ENCODE measurements around the gene MLPH. TPM values are rescaled to one million over a fixed set of nuclear protein-coding genes. Genes with fewer than 3 reads are reported as not detected.

MLPH gene
- polyA plus RNA-seq, 1 of the 3 experiments (the other 2 are of a cell fraction), result 93.6 TPM

GRCh38 chr2:237568121-237568660 is 81.1 kb downstream of the MLPH start:
- 47% methylated on average over 4 of the region's 9 CpGs for WGBS (ENCODE audit: low lambda C conversion rate)
- Histone ChIP-seq H3K4me3 (ENCODE audit: low read depth in 2 of 2, low read length in 1 of 2) (no peak overlapping the region), H3K27ac (ENCODE audit: low read depth in 2 of 2, low read length in 1 of 2) (no peak overlapping the region), H3K27me3 (ENCODE audit: insufficient read depth) (no peaks in the 10 kb centered on the region), H3K79me2 (ENCODE audit: insufficient read depth) (no peaks in the 10 kb centered on the region), H4K20me1 (ENCODE audit: insufficient read depth) (no peaks in the 10 kb centered on the region), H3K9me3 (no peaks in the 10 kb centered on the region), H3K4me2 (no peak overlapping the region), H3K9ac (no peak overlapping the region), H3K4me1 (ENCODE audit: control insufficient read depth in 1 of 2, insufficient read depth in 2 of 2, low read depth in 1 of 2, low read length in 1 of 2) (peaks cover 6 to 10% of the 10 kb centered on the region in 2 experiments; a peak in 3 of 4 replicates), H3K36me3 (replicated peaks in 1 of 2; ENCODE audit: control insufficient read depth in 1 of 2, insufficient read depth in 2 of 2, low read length in 1 of 2) (no peaks in the 10 kb centered on the region), H2AFZ (ENCODE audit: low read depth) (no peak overlapping the region), H3F3A (replicated peaks; ENCODE audit: insufficient read depth) (no peaks in the 10 kb centered on the region), H3K9me2 (no peaks in the 10 kb centered on the region)
- DNase-seq, result no peak
- TF ChIP-seq TEAD4 (IDR thresholded peaks at IDR 0.05; ENCODE audit: borderline replicate concordance, insufficient read depth) (no peak), GABPA (IDR thresholded peaks at IDR 0.05; ENCODE audit: low read depth) (no peak), SIN3A (IDR thresholded peaks at IDR 0.05; ENCODE audit: borderline replicate concordance, low read depth, low read length) (no peak), MEF2A (IDR thresholded peaks at IDR 0.05; ENCODE audit: borderline replicate concordance, low read depth) (no peak), RAD21 (IDR thresholded peaks at IDR 0.05; ENCODE audit: low read length) (no peak), FOXM1 (IDR thresholded peaks at IDR 0.05; ENCODE audit: low read depth) (no peak), RFX5 (IDR thresholded peaks at IDR 0.05; ENCODE audit: low read length) (no peak), REST (IDR thresholded peaks at IDR 0.05; ENCODE audit: low read depth, low read length) (no peak), NRF1 (IDR thresholded peaks at IDR 0.05; ENCODE audit: low read depth, low read length) (no peak), MXI1 (IDR thresholded peaks at IDR 0.05; ENCODE audit: low read depth, low read length) (no peak), JUND (IDR thresholded peaks at IDR 0.05) (no peak)
- TF ChIP-seq, protein P1, sequence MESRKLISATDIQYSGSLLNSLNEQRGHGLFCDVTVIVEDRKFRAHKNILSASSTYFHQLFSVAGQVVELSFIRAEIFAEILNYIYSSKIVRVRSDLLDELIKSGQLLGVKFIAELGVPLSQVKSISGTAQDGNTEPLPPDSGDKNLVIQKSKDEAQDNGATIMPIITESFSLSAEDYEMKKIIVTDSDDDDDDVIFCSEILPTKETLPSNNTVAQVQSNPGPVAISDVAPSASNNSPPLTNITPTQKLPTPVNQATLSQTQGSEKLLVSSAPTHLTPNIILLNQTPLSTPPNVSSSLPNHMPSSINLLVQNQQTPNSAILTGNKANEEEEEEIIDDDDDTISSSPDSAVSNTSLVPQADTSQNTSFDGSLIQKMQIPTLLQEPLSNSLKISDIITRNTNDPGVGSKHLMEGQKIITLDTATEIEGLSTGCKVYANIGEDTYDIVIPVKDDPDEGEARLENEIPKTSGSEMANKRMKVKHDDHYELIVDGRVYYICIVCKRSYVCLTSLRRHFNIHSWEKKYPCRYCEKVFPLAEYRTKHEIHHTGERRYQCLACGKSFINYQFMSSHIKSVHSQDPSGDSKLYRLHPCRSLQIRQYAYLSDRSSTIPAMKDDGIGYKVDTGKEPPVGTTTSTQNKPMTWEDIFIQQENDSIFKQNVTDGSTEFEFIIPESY (IDR thresholded peaks at IDR 0.05; ENCODE audit: borderline replicate concordance, low read depth), result no peak
- ChIA-PET CTCF (interaction anchor here (3.6 kb wide), 1 partner anchor 55 kb away, joined by 14 read pairs; no protein-coding TSS in a partner anchor), POLR2A (no interaction called here)

DNA sequence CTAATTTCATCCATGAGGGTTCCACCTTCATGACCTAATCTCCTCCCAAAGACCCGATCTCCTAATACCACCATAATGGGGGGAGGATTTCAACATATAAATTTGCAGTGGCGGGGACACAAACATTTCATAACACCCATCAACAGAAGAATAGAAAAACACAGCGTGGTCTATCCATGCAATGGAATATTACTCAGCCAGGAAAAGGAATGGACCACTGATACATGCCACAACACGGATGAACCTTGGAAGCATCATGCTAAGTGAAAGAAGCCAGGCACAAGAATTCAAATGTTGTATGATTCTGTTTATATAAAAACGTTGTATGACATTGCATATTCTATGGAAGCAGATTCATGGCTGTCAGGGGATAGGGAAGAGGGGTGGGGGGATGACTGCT is 82.0 kb downstream of the MLPH start:
- no peak overlapping the region for H3K9ac ChIP-seq
- no peaks in the 10 kb centered on the region for H3F3A ChIP-seq (replicated peaks; ENCODE audit: insufficient read depth)
- H3K9me2 ChIP-seq, result no peaks in the 10 kb centered on the region
- H3K27me3 ChIP-seq (ENCODE audit: insufficient read depth), result no peaks in the 10 kb centered on the region
- no peaks in the 10 kb centered on the region for H3K79me2 ChIP-seq (ENCODE audit: insufficient read depth)
- H3K4me1 ChIP-seq (ENCODE audit: control insufficient read depth in 1 of 2, insufficient read depth in 2 of 2, low read depth in 1 of 2, low read length in 1 of 2), result peaks cover 6 to 10% of the 10 kb centered on the region in 2 experiments; a peak in 3 of 4 replicates
- H2AFZ ChIP-seq (ENCODE audit: low read depth), result no peak overlapping the region
- no peak overlapping the region for H3K27ac ChIP-seq (ENCODE audit: low read depth in 2 of 2, low read length in 1 of 2)
- no peak for DNase-seq
- WGBS (ENCODE audit: low lambda C conversion rate), result 73% methylated on average over 5 of the region's 5 CpGs
- POLR2A ChIA-PET, result no interaction called here
- no peaks in the 10 kb centered on the region for H3K36me3 ChIP-seq (replicated peaks in 1 of 2; ENCODE audit: control insufficient read depth in 1 of 2, insufficient read depth in 2 of 2, low read length in 1 of 2)
- no peaks in the 10 kb centered on the region for H3K9me3 ChIP-seq
- H4K20me1 ChIP-seq (ENCODE audit: insufficient read depth), result no peaks in the 10 kb centered on the region
- H3K4me3 ChIP-seq (ENCODE audit: low read depth in 2 of 2, low read length in 1 of 2), result no peak overlapping the region
- CTCF ChIA-PET, result interaction anchor here (3.6 kb wide), 1 partner anchor 56 kb away, joined by 14 read pairs; no protein-coding TSS in a partner anchor
- no peak overlapping the region for H3K4me2 ChIP-seq
- no peak for TF ChIP-seq YY1 (IDR thresholded peaks at IDR 0.05; ENCODE audit: low read depth)
- no peak for TF ChIP-seq PBX3 (IDR thresholded peaks at IDR 0.05)
- TF ChIP-seq, protein P2, sequence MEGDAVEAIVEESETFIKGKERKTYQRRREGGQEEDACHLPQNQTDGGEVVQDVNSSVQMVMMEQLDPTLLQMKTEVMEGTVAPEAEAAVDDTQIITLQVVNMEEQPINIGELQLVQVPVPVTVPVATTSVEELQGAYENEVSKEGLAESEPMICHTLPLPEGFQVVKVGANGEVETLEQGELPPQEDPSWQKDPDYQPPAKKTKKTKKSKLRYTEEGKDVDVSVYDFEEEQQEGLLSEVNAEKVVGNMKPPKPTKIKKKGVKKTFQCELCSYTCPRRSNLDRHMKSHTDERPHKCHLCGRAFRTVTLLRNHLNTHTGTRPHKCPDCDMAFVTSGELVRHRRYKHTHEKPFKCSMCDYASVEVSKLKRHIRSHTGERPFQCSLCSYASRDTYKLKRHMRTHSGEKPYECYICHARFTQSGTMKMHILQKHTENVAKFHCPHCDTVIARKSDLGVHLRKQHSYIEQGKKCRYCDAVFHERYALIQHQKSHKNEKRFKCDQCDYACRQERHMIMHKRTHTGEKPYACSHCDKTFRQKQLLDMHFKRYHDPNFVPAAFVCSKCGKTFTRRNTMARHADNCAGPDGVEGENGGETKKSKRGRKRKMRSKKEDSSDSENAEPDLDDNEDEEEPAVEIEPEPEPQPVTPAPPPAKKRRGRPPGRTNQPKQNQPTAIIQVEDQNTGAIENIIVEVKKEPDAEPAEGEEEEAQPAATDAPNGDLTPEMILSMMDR (IDR thresholded peaks at IDR 0.05), result no peak
- no peak for TF ChIP-seq TCF12 (IDR thresholded peaks at IDR 0.05)
- TF ChIP-seq IRF3 (IDR thresholded peaks at IDR 0.05; ENCODE audit: low read depth, low read length), result no peak
- TF ChIP-seq FOXM1 (IDR thresholded peaks at IDR 0.05; ENCODE audit: low read depth), result no peak
- TF ChIP-seq USF1 (IDR thresholded peaks at IDR 0.05; ENCODE audit: borderline replicate concordance, low read depth), result no peak
